H1 (cell line): ENCODE data around the gene PF4V1. TPM values are rescaled to one million over a fixed set of nuclear protein-coding genes. Genes with fewer than 3 reads are reported as not detected.

Experiments
- CTCF ChIA-PET: fragments of 300-600 bp; sonication (Branson Sonifier 250); formaldehyde crosslinking; loops from one replicate; lab custom pipeline; 2021; ENCODE audit not compliant: partially characterized antibody; lab: Charles Lee
- POLR2A ChIA-PET: fragments of 300-600 bp; sonication (Branson Sonifier 250); formaldehyde crosslinking; loops from one replicate; lab custom pipeline; 2021; ENCODE audit warnings: inconsistent platforms; ENCODE audit not compliant: partially characterized antibody; lab: Charles Lee
- DNase-seq, 2 experiments: peaks; one replicate each; pipeline versions ENCODE4 v3.0.0 to v3.0.0-alpha.2; 2010 to 2022; ENCODE audit warnings: low spot score in 2 of 2, low read depth in 1 of 2, mixed read lengths in 1 of 2
- FAIRE-seq: peaks from 2 replicates; lab custom pipeline; 2011; peaks lifted over from hg19 to GRCh38; lab: Jason Lieb, UNC
- H2AFZ ChIP-seq: 2 replicates; pipeline ENCODE4 v1.8.1; 2012; ENCODE audit warnings: low read length, inconsistent platforms
- H2AK5ac ChIP-seq: 2 replicates; pipeline ENCODE4 v1.6.1; 2013; ENCODE audit warnings: low read depth, low read length
- H2BK120ac ChIP-seq: replicated peaks from 2 replicates; pipeline ENCODE3; 2013; ENCODE audit warnings: low read depth, low read length, inconsistent platforms
- H2BK12ac ChIP-seq: 2 replicates; pipeline ENCODE4 v1.6.1; 2013; ENCODE audit warnings: low read depth, low read length
- H2BK15ac ChIP-seq: 2 replicates; pipeline ENCODE4 v1.6.1; 2013; ENCODE audit warnings: low read length
- H2BK20ac ChIP-seq: 2 replicates; pipeline ENCODE4 v1.6.1; 2013; ENCODE audit warnings: low read length
- H2BK5ac ChIP-seq: 2 replicates; pipeline ENCODE4 v1.6.1; 2013; ENCODE audit warnings: low read depth, low read length
- H3K14ac ChIP-seq: 2 replicates; pipeline ENCODE4 v1.6.1; 2013; ENCODE audit warnings: inconsistent platforms; ENCODE audit not compliant: insufficient read length
- H3K18ac ChIP-seq: 2 replicates; pipeline ENCODE4 v1.6.1; 2013; ENCODE audit warnings: low read length; ENCODE audit errors: extremely low read depth
- H3K23ac ChIP-seq: 2 replicates; pipeline ENCODE4 v1.6.1; 2013; ENCODE audit warnings: inconsistent platforms; ENCODE audit not compliant: insufficient read length
- H3K23me2 ChIP-seq: 2 replicates; pipeline ENCODE4 v1.6.1; 2013; ENCODE audit warnings: low read depth, low read length
- H3K27ac ChIP-seq: 2 replicates; pipeline ENCODE4 v1.6.1; 2011; ENCODE audit warnings: low read depth, low read length, inconsistent platforms
- H3K27me3 ChIP-seq, 4 experiments: replicated peaks in 1 of 4; 1 replicate in 1 of 4; 2 replicates in 3 of 4; pipeline versions ENCODE4 v1.6.1 to v1.8.1; 2011 to 2013; ENCODE audit warnings: low read length in 3 of 4, mild to moderate bottlenecking in 3 of 4, inconsistent platforms in 2 of 4, mixed read lengths in 2 of 4, moderate library complexity in 1 of 4; ENCODE audit not compliant: control insufficient read depth in 3 of 4, insufficient read depth in 3 of 4; ENCODE audit errors: extremely low read depth in 1 of 4
- H3K36me3 ChIP-seq, 4 experiments: 2 replicates each; pipeline versions ENCODE4 v1.6.1 to v1.8.1; 2011 to 2013; ENCODE audit warnings: mild to moderate bottlenecking in 4 of 4, low read length in 3 of 4, moderate library complexity in 2 of 4, control low read depth in 1 of 4, inconsistent platforms in 1 of 4; ENCODE audit not compliant: insufficient read depth in 4 of 4, control insufficient read depth in 2 of 4
- H3K4ac ChIP-seq: replicated peaks from 2 replicates; pipeline ENCODE3; 2013; ENCODE audit warnings: low read length, low read depth, mixed read lengths, inconsistent platforms; ENCODE audit not compliant: insufficient read length
- H3K4me1 ChIP-seq, 4 experiments: replicated peaks in 1 of 4; 1 replicate in 1 of 4; 2 replicates in 3 of 4; pipeline versions ENCODE4 v1.6.1 to v1.8.1; 2011 to 2013; ENCODE audit warnings: low read length in 3 of 4, inconsistent platforms in 2 of 4, mixed read lengths in 1 of 4; ENCODE audit not compliant: insufficient read depth in 4 of 4, control insufficient read depth in 3 of 4
- H3K4me2 ChIP-seq, 2 experiments: 2 replicates each; pipeline versions ENCODE4 v1.6.1 to v1.8.1; 2011 to 2013; ENCODE audit warnings: low read depth in 2 of 2, low read length in 2 of 2, control low read depth in 1 of 2, inconsistent platforms in 1 of 2, mild to moderate bottlenecking in 1 of 2; ENCODE audit not compliant: insufficient read depth in 1 of 2
- H3K4me3 ChIP-seq, 4 experiments: fragments of 200-600, 300-600 bp in 1 of 4; sonication (generic), shearing (Covaris generic), sonication (Bioruptor Twin) in 1 of 4; 2 replicates each; pipeline versions ENCODE4 v1.5.1 to v1.8.1; 2011 to 2016; ENCODE audit warnings: low read length in 4 of 4, low read depth in 3 of 4, control low read depth in 2 of 4, inconsistent platforms in 2 of 4, mild to moderate bottlenecking in 2 of 4, mixed read lengths in 1 of 4, moderate library complexity in 1 of 4; ENCODE audit not compliant: insufficient read depth in 2 of 4; ENCODE audit errors: extremely low read depth in 1 of 4
- H3K56ac ChIP-seq: replicated peaks from 2 replicates; pipeline ENCODE3; 2013; ENCODE audit warnings: low read depth, mild to moderate bottlenecking, mixed read lengths, low read length, inconsistent platforms; ENCODE audit not compliant: insufficient read length
- H3K79me1 ChIP-seq: 2 replicates; pipeline ENCODE4 v1.6.1; 2013; ENCODE audit warnings: low read depth, low read length, control low read depth
- H3K79me2 ChIP-seq, 2 experiments: 2 replicates each; pipeline versions ENCODE4 v1.6.1 to v1.8.1; 2012 to 2013; ENCODE audit warnings: low read length in 2 of 2, mild to moderate bottlenecking in 2 of 2, inconsistent platforms in 1 of 2; ENCODE audit not compliant: insufficient read depth in 2 of 2, control insufficient read depth in 1 of 2
- H3K9ac ChIP-seq, 4 experiments: replicated peaks in 1 of 4; 1 replicate in 1 of 4; 2 replicates in 3 of 4; pipeline versions ENCODE4 v1.6.1 to v1.8.1; 2011 to 2013; ENCODE audit warnings: low read depth in 3 of 4, low read length in 3 of 4, control low read depth in 2 of 4, mild to moderate bottlenecking in 2 of 4, moderate library complexity in 2 of 4, inconsistent platforms in 1 of 4; ENCODE audit errors: extremely low read depth in 1 of 4
- H3K9me3 ChIP-seq, 2 experiments: 2 replicates each; pipeline versions ENCODE4 v1.6.1 to v1.8.1; 2012 to 2013; ENCODE audit warnings: mild to moderate bottlenecking in 2 of 2, moderate library complexity in 2 of 2, control low read depth in 1 of 2, inconsistent platforms in 1 of 2, low read depth in 1 of 2, low read length in 1 of 2, mixed read lengths in 1 of 2; ENCODE audit not compliant: insufficient read depth in 2 of 2
- H4K20me1 ChIP-seq, 2 experiments: replicated peaks in 1 of 2; 2 replicates each; pipeline versions ENCODE3 to v1.8.1; 2011 to 2013; ENCODE audit warnings: inconsistent platforms in 2 of 2, low read length in 2 of 2, mild to moderate bottlenecking in 1 of 2; ENCODE audit not compliant: insufficient read depth in 2 of 2, control insufficient read depth in 1 of 2
- H4K5ac ChIP-seq: 2 replicates; pipeline ENCODE4 v1.6.1; 2013; ENCODE audit warnings: low read length, low read depth, mixed read lengths, inconsistent platforms; ENCODE audit not compliant: insufficient read length
- H4K8ac ChIP-seq: 2 replicates; pipeline ENCODE4 v1.8.0; 2013; ENCODE audit warnings: mild to moderate bottlenecking, moderate library complexity, low read length, inconsistent platforms; ENCODE audit not compliant: insufficient read depth; ENCODE audit errors: extremely low read depth
- H4K91ac ChIP-seq: replicated peaks from 2 replicates; pipeline ENCODE3; 2013; ENCODE audit warnings: low read length, mixed read lengths, inconsistent platforms; ENCODE audit not compliant: insufficient read length
- ASH2L ChIP-seq: fragments of 200-600, 300-600 bp; sonication (generic); IDR thresholded peaks from one replicate; pipeline ENCODE4 v1.7.1; 2017; ENCODE audit warnings: low read length
- BACH1 ChIP-seq: IDR thresholded peaks from 2 replicates; pipeline ENCODE4 v1.6.1; 2012; ENCODE audit warnings: low read length, improper control_type of control experiment
- CBX5 ChIP-seq: fragments of 300-800, 300-1000 bp; sonication (generic); IDR thresholded peaks from 2 replicates; pipeline ENCODE4 v1.7.1; 2016; ENCODE audit warnings: antibody characterized with exemption, low read length, low read depth
- EZH2 ChIP-seq: fragments of 200-600 bp; sonication (generic); IDR thresholded peaks from 2 replicates; pipeline ENCODE4 v1.7.1; 2012; ENCODE audit warnings: low read depth, mild to moderate bottlenecking, moderate library complexity, low read length, inconsistent platforms; ENCODE audit not compliant: severe bottlenecking
- GABPA ChIP-seq: IDR thresholded peaks from 2 replicates; pipeline ENCODE4 v1.6.1; 2011; ENCODE audit warnings: mild to moderate bottlenecking, low read length, moderate library complexity, borderline replicate concordance; ENCODE audit not compliant: insufficient read depth
- KDM1A ChIP-seq: fragments of 200-600, 300-600 bp; sonication (generic); IDR thresholded peaks from 2 replicates; pipeline ENCODE4 v1.7.1; 2016; ENCODE audit warnings: mild to moderate bottlenecking, low read length, borderline replicate concordance
- SP4 ChIP-seq: IDR thresholded peaks from 2 replicates; pipeline ENCODE4 v1.6.1; 2012; ENCODE audit warnings: low read length, inconsistent platforms
- SRF ChIP-seq: IDR thresholded peaks from 2 replicates; pipeline ENCODE4 v1.6.1; 2011; ENCODE audit warnings: mild to moderate bottlenecking, low read depth, low read length, moderate library complexity
- SUZ12 ChIP-seq: fragments of 200-600 bp; sonication (generic); IDR thresholded peaks from 2 replicates; pipeline ENCODE4 v1.6.1; 2012; ENCODE audit warnings: mild to moderate bottlenecking, inconsistent platforms, low read length, moderate library complexity, mixed read lengths
- TBP ChIP-seq: IDR thresholded peaks from 2 replicates; pipeline ENCODE4 v1.6.1; 2011; ENCODE audit warnings: low read depth, low read length, improper control_type of control experiment
- ZNF274 ChIP-seq: IDR thresholded peaks from 2 replicates; pipeline ENCODE4 v1.7.0; 2012; ENCODE audit warnings: low read length, borderline replicate concordance; ENCODE audit errors: extremely low read depth
- whole genome bisulfite sequencing, 2 experiments: shearing (Covaris generic) in 1 of 2; methylation state at CpG; one replicate each; pipeline versions ENCODE4 v1.1.6 to v1.1.7; 2013 to 2015; ENCODE audit warnings: low lambda C conversion rate in 2 of 2, mixed read lengths in 2 of 2, inconsistent platforms in 1 of 2, low coverage in 1 of 2, missing lambda C conversion rate in 1 of 2; ENCODE audit not compliant: insufficient replicate concordance in 2 of 2, insufficient coverage in 1 of 2, insufficient read length in 1 of 2; ENCODE audit errors: extremely low coverage in 1 of 2, missing lambda C conversion rate in 1 of 2; 5-methylcytosine and 5-hydroxymethylcytosine counted together
- polyA plus RNA-seq, 7 experiments: library from polyadenylated mRNA; depleted of rRNA in 3 of 7; stranded (reverse) in 5 of 7; unstranded in 2 of 7; fragments of >200 nt in 5 of 7; fragments of 200-250 nt in 2 of 7; gene quantifications; 1 replicate in 5 of 7; 2 replicates in 1 of 7; 4 replicates in 1 of 7; pipeline versions ENCODE4 v1.2.1 to v1.2.3, GENCODE V29; 2011 to 2013; ENCODE audit warnings: missing spikeins in 2 of 7, mixed read lengths in 2 of 7
- total RNA-seq: library from RNA; stranded (reverse); fragmentation: NEBNext Ultra II Directional; extraction: Animal tissue kit (Norgen Biotek cat#: 25700); gene quantifications from 2 replicates; pipeline ENCODE4 v1.2.1, GENCODE V29; 2021
- TF ChIP-seq, protein P1 (sequence below): IDR thresholded peaks from 2 replicates; pipeline ENCODE4 v1.6.1; 2012; ENCODE audit warnings: low read length, inconsistent platforms
- TF ChIP-seq, protein P2 (sequence below): IDR thresholded peaks from 2 replicates; pipeline ENCODE4 v1.6.1; 2011; ENCODE audit warnings: low read depth, mild to moderate bottlenecking, low read length; ENCODE audit not compliant: insufficient read depth

PF4V1 gene
- total and polyA plus RNA-seq, 2 of the 8 experiments (the other 6 are each of a cell fraction or from before 2014, with no cell fraction given): not detected

DNA sequence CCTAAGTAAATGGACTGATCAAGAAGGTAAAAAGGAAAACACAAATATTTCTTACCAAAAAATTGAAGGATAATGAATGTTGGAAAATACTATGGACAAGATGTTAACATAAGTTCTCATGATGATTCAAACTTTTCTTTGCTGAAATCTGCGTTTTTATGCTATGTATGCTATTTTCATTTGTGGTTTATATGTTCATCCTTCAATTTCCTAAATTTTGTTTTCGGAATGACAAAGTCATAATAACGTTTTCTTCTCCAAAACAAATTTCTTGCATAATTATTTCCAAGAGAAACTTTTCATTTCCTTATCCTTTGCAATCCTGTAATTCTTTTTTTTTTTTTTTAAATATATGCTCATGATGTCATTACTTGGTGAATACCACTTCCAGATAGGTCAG, 7.8 kb downstream of the PF4V1 start:
- Histone ChIP-seq H3K9me3 (no peaks in the 10 kb centered on the region), H2BK12ac (no peak overlapping the region), H3K4me2 (no peak overlapping the region), H3K14ac (no peak overlapping the region), H3K23ac (no peak overlapping the region), H2AK5ac (no peak overlapping the region), H2BK5ac (no peak overlapping the region), H3K36me3 (no peaks in the 10 kb centered on the region), H2BK15ac (no peak overlapping the region), H3K56ac (no peak overlapping the region), H4K91ac (no peak overlapping the region), H4K5ac (no peak overlapping the region), H3K9ac (no peak overlapping the region), H3K79me2 (no peaks in the 10 kb centered on the region), H4K8ac (no peak overlapping the region), H2BK120ac (no peak overlapping the region), H2AFZ (no peak overlapping the region), H3K4me3 (no peak overlapping the region), H3K4ac (no peak overlapping the region), H3K4me1 (no peaks in the 10 kb centered on the region), H3K18ac (no peak overlapping the region), H3K23me2 (no peaks in the 10 kb centered on the region), H3K27ac (no peak overlapping the region), H2BK20ac (no peak overlapping the region), H3K79me1 (no peaks in the 10 kb centered on the region), H4K20me1 (no peaks in the 10 kb centered on the region), H3K27me3 (no peaks in the 10 kb centered on the region)
- no peak for DNase-seq
- POLR2A ChIA-PET: no interaction called here
- 85% methylated on average over 3 of the region's 3 CpGs; no CpG with 5 or more reads in 1 of the 2 experiments for WGBS, 2 experiments
- CTCF ChIA-PET: interaction anchor here (1.0 to 2.2 kb wide), 3 partner anchors 10 to 549 kb away, joined by 3 to 7 read pairs (median 5); no protein-coding TSS in a partner anchor
- FAIRE-seq: no peak
- TF ChIP-seq GABPA (no peak), ASH2L (no peak), SRF (no peak), EZH2 (no peak), SUZ12 (no peak), SP4 (no peak), CBX5 (no peak), ZNF274 (no peak), BACH1 (no peak), KDM1A (no peak), TBP (no peak)
- TF ChIP-seq, protein P1, sequence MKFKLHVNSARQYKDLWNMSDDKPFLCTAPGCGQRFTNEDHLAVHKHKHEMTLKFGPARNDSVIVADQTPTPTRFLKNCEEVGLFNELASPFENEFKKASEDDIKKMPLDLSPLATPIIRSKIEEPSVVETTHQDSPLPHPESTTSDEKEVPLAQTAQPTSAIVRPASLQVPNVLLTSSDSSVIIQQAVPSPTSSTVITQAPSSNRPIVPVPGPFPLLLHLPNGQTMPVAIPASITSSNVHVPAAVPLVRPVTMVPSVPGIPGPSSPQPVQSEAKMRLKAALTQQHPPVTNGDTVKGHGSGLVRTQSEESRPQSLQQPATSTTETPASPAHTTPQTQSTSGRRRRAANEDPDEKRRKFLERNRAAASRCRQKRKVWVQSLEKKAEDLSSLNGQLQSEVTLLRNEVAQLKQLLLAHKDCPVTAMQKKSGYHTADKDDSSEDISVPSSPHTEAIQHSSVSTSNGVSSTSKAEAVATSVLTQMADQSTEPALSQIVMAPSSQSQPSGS: no peak
- TF ChIP-seq, protein P2, sequence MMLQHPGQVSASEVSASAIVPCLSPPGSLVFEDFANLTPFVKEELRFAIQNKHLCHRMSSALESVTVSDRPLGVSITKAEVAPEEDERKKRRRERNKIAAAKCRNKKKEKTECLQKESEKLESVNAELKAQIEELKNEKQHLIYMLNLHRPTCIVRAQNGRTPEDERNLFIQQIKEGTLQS: no peak
